ENCODE measurements around the gene FAM110C. TPM values are rescaled to one million over a fixed set of nuclear protein-coding genes. Genes with fewer than 3 reads are reported as not detected.

FAM110C gene
- total RNA-seq, 4 donors from 2014 or later: 0.51 to 13.2 (median 8.5) TPM

GRCh38 chr2:11248-11941, 34.9 kb downstream of the FAM110C start:
- no peaks in the 10 kb centered on the region for H3K27me3 ChIP-seq
- TF ChIP-seq POLR2A (IDR thresholded peaks at IDR 0.05) (no peak), CTCF (IDR thresholded peaks at IDR 0.05) (peak in 3 of 4 experiments; percentile 13 to 34 (median 34))
- no peaks in the 10 kb centered on the region for H3K4me1 ChIP-seq
- no peak overlapping the region for H3K4me3 ChIP-seq
- intact Hi-C loops (cut with DNase I; ENCODE audit: low total_unique reads): no loop called here
- H3K36me3 ChIP-seq: no peaks in the 10 kb centered on the region
- peak; percentile 59 for DNase-seq
- no peak overlapping the region for H3K27ac ChIP-seq
- no peaks in the 10 kb centered on the region for H3K9me3 ChIP-seq

- intact Hi-C loops (cut with DNase I; ENCODE audit: low total_unique reads): no loop called here
- no peak for TF ChIP-seq CTCF (IDR thresholded peaks at IDR 0.05)
- Histone ChIP-seq H3K4me3 (no peak overlapping the region), H3K4me1 (no peaks in the 10 kb centered on the region), H3K9me3 (no peaks in the 10 kb centered on the region), H3K36me3 (no peaks in the 10 kb centered on the region), H3K27ac (no peak overlapping the region), H3K27me3 (no peaks in the 10 kb centered on the region)
- peak in 1 of 2 donors; percentile 44 for DNase-seq
These were observed 36.0 kb downstream of the FAM110C start for GRCh38 chr2:10222-10875.

Other genes with a start within 250 kb of the FAM110C start
- 100 to 1,000 TPM in 1 of 4 donors, 10 to 100 TPM in 2, 1 to 10 TPM in 1; 6.9 to 113 (median 55.5) TPM for gene SH3YL1, start 217.5 kb upstream of the FAM110C start, total RNA-seq
- 100 to 1,000 TPM in 2 of 4 donors, 10 to 100 TPM in 2; 58.8 to 139 (median 88.6) TPM for gene ACP1, start 218.4 kb upstream of the FAM110C start, total RNA-seq
- gene ALKAL2, start 241.6 kb upstream of the FAM110C start, total RNA-seq: 10 to 100 TPM in 2 of 4 donors, 1 to 10 TPM in 2; 3.3 to 82.6 (median 19.0) TPM

Data from uterus (tissue), 4 donors.